HepG2 (cell line): Measurements from ENCODE around the gene NDE1. TPM values are rescaled to one million over a fixed set of nuclear protein-coding genes. Genes with fewer than 3 reads are reported as not detected.

Experiments
- FOXC1 ChIP-seq: sonication (generic); formaldehyde crosslinking; IDR thresholded peaks from 2 replicates; pipeline ENCODE4 v1.8.0; 2022; ENCODE audit warnings: mild to moderate bottlenecking, missing genetic modification reagents, borderline replicate concordance
- GLI4 ChIP-seq: sonication (generic); formaldehyde crosslinking; IDR thresholded peaks from 2 replicates; pipeline ENCODE4 v1.5.1; 2020; ENCODE audit warnings: missing genetic modification reagents, mild to moderate bottlenecking, moderate library complexity, borderline replicate concordance
- IRX3 ChIP-seq: sonication (generic); formaldehyde crosslinking; IDR thresholded peaks from 2 replicates; pipeline ENCODE4 v1.8.1; 2023; ENCODE audit warnings: mild to moderate bottlenecking, low read depth, missing genetic modification reagents, borderline replicate concordance
- KAT8 ChIP-seq: IDR thresholded peaks from 2 replicates; pipeline ENCODE4 v1.6.1; 2016; ENCODE audit warnings: missing genetic modification reagents, missing compliant biosample characterization
- KDM4B ChIP-seq: sonication (generic); formaldehyde crosslinking; IDR thresholded peaks from 2 replicates; pipeline ENCODE4 v1.4.0; 2020; ENCODE audit warnings: missing genetic modification reagents
- MAF1 ChIP-seq: sonication (generic); formaldehyde crosslinking; IDR thresholded peaks from 2 replicates; pipeline ENCODE4 v1.5.0; 2020; ENCODE audit warnings: missing genetic modification reagents, borderline replicate concordance
- MED13 ChIP-seq: sonication (generic); formaldehyde crosslinking; IDR thresholded peaks from 2 replicates; pipeline ENCODE4 v1.5.0; 2020; ENCODE audit warnings: missing genetic modification reagents
- MXD1 ChIP-seq: sonication (generic); formaldehyde crosslinking; IDR thresholded peaks from 2 replicates; pipeline ENCODE4 v1.4.0; 2020; ENCODE audit warnings: mild to moderate bottlenecking, missing genetic modification reagents
- RXRA ChIP-seq: sonication (generic); formaldehyde crosslinking; IDR thresholded peaks from 2 replicates; pipeline ENCODE4 v1.5.1; 2020; ENCODE audit warnings: missing genetic modification reagents
- SPEN ChIP-seq: sonication (generic); formaldehyde crosslinking; IDR thresholded peaks from 2 replicates; pipeline ENCODE4 v1.5.1; 2020; ENCODE audit warnings: low read depth, mild to moderate bottlenecking, missing genetic modification reagents
- SRSF4 ChIP-seq: fragments of 200-400 bp; formaldehyde crosslinking; IDR thresholded peaks from one replicate; pipeline ENCODE4 v1.6.1; 2018; ENCODE audit warnings: mild to moderate bottlenecking, low read depth, low read length, moderate library complexity; ENCODE audit not compliant: poor library complexity, severe bottlenecking
- TMF1 ChIP-seq: sonication (generic); formaldehyde crosslinking; IDR thresholded peaks from 2 replicates; pipeline ENCODE4 v1.8.1; 2022; ENCODE audit warnings: low read depth, missing genetic modification reagents
- TRAFD1 ChIP-seq: sonication (generic); formaldehyde crosslinking; IDR thresholded peaks from 2 replicates; pipeline ENCODE4 v1.5.1; 2020; ENCODE audit warnings: missing genetic modification reagents, mild to moderate bottlenecking, borderline replicate concordance
- ZFP36 ChIP-seq: fragments of 150-350 bp; IDR thresholded peaks from 2 replicates; pipeline ENCODE4 v1.6.1; 2018; ENCODE audit warnings: borderline replicate concordance, low read length, low read depth; ENCODE audit not compliant: partially characterized antibody
- ZMAT3 ChIP-seq: sonication (generic); formaldehyde crosslinking; conservative IDR thresholded peaks from 2 replicates; pipeline ENCODE4 v1.7.0; 2021; ENCODE audit warnings: missing genetic modification reagents
- ZNF280B ChIP-seq: sonication (generic); formaldehyde crosslinking; IDR thresholded peaks from 2 replicates; pipeline ENCODE4 v1.5.0; 2020; ENCODE audit warnings: missing genetic modification reagents, mild to moderate bottlenecking, borderline replicate concordance
- ZNF34 ChIP-seq: sonication (generic); formaldehyde crosslinking; IDR thresholded peaks from 2 replicates; pipeline ENCODE4 v1.4.0; 2020; ENCODE audit warnings: mild to moderate bottlenecking, missing genetic modification reagents, borderline replicate concordance
- ZNF766 ChIP-seq: sonication (generic); formaldehyde crosslinking; IDR thresholded peaks from 2 replicates; pipeline ENCODE4 v1.5.0; 2020; ENCODE audit warnings: missing genetic modification reagents, borderline replicate concordance
- polyA plus RNA-seq, 8 experiments: library from polyadenylated mRNA; depleted of rRNA in 3 of 8; stranded (reverse) in 7 of 8; unstranded in 1 of 8; fragments of >200 nt; fragmentation: Illumina TruSeq in 4 of 8; extraction: Trizol in 4 of 8; gene quantifications; 2 replicates each; pipeline versions ENCODE4 v1.2.1 to v1.2.3, GENCODE V29; 2011 to 2016; ENCODE audit warnings: low read depth in 4 of 8, missing spikeins in 1 of 8, mixed read lengths in 1 of 8; ENCODE audit not compliant: insufficient read depth in 1 of 8
- total RNA-seq, 5 experiments: library from RNA; depleted of rRNA; stranded (reverse); fragments of >200 nt; fragmentation: Illumina TruSeq; extraction: Trizol; gene quantifications; 2 replicates each; pipeline ENCODE4 v1.2.3, GENCODE V29; 2016; ENCODE audit warnings: low read depth in 1 of 5
- TF ChIP-seq, protein P1 (sequence below): sonication (generic); formaldehyde crosslinking; IDR thresholded peaks from 2 replicates; pipeline ENCODE4 v1.4.0; 2020; ENCODE audit warnings: mild to moderate bottlenecking, missing genetic modification reagents, borderline replicate concordance
- TF ChIP-seq, protein P2 (sequence below): sonication (generic); formaldehyde crosslinking; IDR thresholded peaks from 2 replicates; pipeline ENCODE4 v1.9.0; 2021; ENCODE audit warnings: missing genetic modification reagents, borderline replicate concordance

NDE1 gene
- total and polyA plus RNA-seq, 2 of the 13 experiments (the other 11 are each of a cell fraction or from before 2014, with no cell fraction given) = 40.9 to 72.5 TPM

DNA sequence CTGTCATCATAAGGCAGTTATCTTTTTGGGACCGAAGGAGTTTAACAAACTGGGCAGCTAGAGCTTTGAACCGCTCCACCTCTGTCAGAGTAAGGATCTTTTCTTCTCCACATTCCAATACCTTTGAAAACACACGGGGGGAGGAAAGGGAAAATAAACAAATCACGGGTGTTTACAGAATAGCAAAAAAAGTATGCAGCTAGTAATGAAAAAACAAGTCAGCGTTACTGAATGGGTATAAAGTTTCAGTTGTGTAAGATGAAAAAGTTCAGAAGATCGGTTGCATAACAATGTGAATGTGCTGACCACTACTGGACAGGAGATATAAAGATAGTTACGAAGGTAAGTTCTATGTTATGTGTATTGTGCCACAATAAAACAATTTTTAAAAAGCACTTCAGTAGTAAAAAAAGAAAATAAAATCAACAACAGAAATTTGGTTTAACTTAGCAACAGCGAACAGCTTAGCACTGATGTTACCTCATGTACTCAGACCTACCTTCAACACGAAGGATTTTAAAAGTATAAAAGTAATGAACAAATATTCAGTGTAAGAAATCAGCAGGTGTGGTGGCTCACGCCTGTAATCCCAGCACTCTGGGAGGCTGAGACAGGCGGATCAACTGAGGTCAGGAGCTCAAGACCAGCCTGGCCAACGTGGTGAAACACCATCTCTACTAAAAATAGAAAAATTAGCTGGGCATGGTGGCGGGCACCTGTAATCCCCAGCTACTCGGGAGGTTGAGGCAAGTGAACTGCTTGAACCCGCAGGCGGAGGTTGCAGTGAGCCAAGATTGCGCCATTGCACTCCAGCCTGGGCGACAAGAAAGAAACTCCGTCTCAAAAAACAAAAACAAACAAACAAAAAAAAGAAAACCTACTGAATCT is 41.4 kb upstream of the NDE1 start (continued):
- TF ChIP-seq, protein P1, sequence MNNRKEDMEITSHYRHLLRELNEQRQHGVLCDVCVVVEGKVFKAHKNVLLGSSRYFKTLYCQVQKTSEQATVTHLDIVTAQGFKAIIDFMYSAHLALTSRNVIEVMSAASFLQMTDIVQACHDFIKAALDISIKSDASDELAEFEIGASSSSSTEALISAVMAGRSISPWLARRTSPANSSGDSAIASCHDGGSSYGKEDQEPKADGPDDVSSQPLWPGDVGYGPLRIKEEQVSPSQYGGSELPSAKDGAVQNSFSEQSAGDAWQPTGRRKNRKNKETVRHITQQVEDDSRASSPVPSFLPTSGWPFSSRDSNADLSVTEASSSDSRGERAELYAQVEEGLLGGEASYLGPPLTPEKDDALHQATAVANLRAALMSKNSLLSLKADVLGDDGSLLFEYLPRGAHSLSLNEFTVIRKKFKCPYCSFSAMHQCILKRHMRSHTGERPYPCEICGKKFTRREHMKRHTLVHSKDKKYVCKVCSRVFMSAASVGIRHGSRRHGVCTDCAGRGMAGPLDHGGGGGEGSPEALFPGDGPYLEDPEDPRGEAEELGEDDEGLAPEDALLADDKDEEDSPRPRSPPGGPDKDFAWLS = no peak
- no peak for TF ChIP-seq TRAFD1 (CRISPR knock-in tag)
- TF ChIP-seq TMF1 (CRISPR knock-in tag) = no peak
- no peak for TF ChIP-seq ZNF280B (CRISPR knock-in tag)
- TF ChIP-seq KAT8 (CRISPR knock-in tag) = peak; percentile 86
- TF ChIP-seq IRX3 = no peak
- TF ChIP-seq, protein P2, sequence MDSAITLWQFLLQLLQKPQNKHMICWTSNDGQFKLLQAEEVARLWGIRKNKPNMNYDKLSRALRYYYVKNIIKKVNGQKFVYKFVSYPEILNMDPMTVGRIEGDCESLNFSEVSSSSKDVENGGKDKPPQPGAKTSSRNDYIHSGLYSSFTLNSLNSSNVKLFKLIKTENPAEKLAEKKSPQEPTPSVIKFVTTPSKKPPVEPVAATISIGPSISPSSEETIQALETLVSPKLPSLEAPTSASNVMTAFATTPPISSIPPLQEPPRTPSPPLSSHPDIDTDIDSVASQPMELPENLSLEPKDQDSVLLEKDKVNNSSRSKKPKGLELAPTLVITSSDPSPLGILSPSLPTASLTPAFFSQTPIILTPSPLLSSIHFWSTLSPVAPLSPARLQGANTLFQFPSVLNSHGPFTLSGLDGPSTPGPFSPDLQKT (CRISPR knock-in tag) = no peak
- no peak for TF ChIP-seq GLI4 (CRISPR knock-in tag)
- TF ChIP-seq KDM4B = no peak; the same call in 1 of the 2 replicates
- no peak for TF ChIP-seq ZNF34 (CRISPR knock-in tag)
- no peak for TF ChIP-seq FOXC1 (CRISPR knock-in tag)
- TF ChIP-seq MAF1 (CRISPR knock-in tag) = no peak
- no peak for TF ChIP-seq MED13 (CRISPR knock-in tag)
- no peak for TF ChIP-seq ZFP36
- no peak for TF ChIP-seq MXD1
- no peak for TF ChIP-seq SPEN (CRISPR knock-in tag)
- TF ChIP-seq RXRA = no peak
- no peak for TF ChIP-seq SRSF4
- TF ChIP-seq ZNF766 (CRISPR knock-in tag) = no peak
- TF ChIP-seq ZMAT3 (CRISPR knock-in tag) = peak; percentile 58; the same call in 1 of the 2 replicates
